Gastrocnemius medialis (tissue), 4 donors: Measurements from ENCODE around the gene IFNK. TPM values are rescaled to one million over a fixed set of nuclear protein-coding genes. Genes with fewer than 3 reads are reported as not detected.
A peak's percentile ranks its signal among the peaks of the same experiment; 100 is the strongest.

ENCODE experiments used
- ATAC-seq, 2 donors: fragments of 150-250 bp; one replicate each; pipeline ENCODE4 v1.9.1; 2016
- DNase-seq, 2 donors: peaks; one replicate each; pipeline ENCODE4 v3.0.0-alpha.2; 2019
- H3K27ac ChIP-seq, 4 donors: fragments of 200-600 bp; sonication (generic); 1 replicate in 1 of 4; 2 replicates in 3 of 4; pipeline ENCODE4 v1.5.1; 2016 to 2018; ENCODE audit warnings: mild to moderate bottlenecking in 2 of 4, moderate library complexity in 1 of 4
- H3K27me3 ChIP-seq, 3 donors: fragments of 200-600 bp; sonication (generic) in 2 of 3; 1 replicate in 1 of 3; 2 replicates in 2 of 3; pipeline versions ENCODE4 v1.5.1 to v1.6.0; 2016 to 2019; ENCODE audit warnings: mild to moderate bottlenecking in 1 of 3, moderate library complexity in 1 of 3
- H3K36me3 ChIP-seq, 2 donors: fragments of 200-600 bp; sonication (generic) in 1 of 2; one replicate each; pipeline ENCODE4 v1.5.1; 2017 to 2018
- H3K4me1 ChIP-seq, 2 donors: fragments of 200-600 bp; sonication (generic) in 1 of 2; one replicate each; pipeline ENCODE4 v1.5.1; 2016 to 2017; ENCODE audit warnings: mild to moderate bottlenecking in 2 of 2
- H3K4me3 ChIP-seq, 4 donors: fragments of 200-600 bp; sonication (generic) in 3 of 4; 1 replicate in 1 of 4; 2 replicates in 3 of 4; pipeline ENCODE4 v1.5.1; 2016 to 2019; ENCODE audit warnings: mild to moderate bottlenecking in 2 of 4
- H3K9me3 ChIP-seq, 3 donors: fragments of 200-600 bp; sonication (generic) in 2 of 3; 1 replicate in 1 of 3; 2 replicates in 2 of 3; pipeline ENCODE4 v1.5.1; 2016 to 2019
- POLR2A ChIP-seq, 2 donors: fragments of 450-650 bp; IDR thresholded peaks; one replicate each; pipeline ENCODE4 v1.6.1; 2017; ENCODE audit warnings: antibody characterized with exemption in 2 of 2, mild to moderate bottlenecking in 2 of 2, moderate library complexity in 2 of 2
- in situ Hi-C, 4 donors: fragments of 200-750 bp; cut with MboI; loops; one replicate each; pipeline versions ENCODE4 v1.15.0 to v1.8.0; 2017; ENCODE audit warnings: low sequenced_read_pairs in 4 of 4
- intact Hi-C: fragments of 100-400 bp; cut with DNase I; formaldehyde crosslinking; loops from one replicate; pipeline ENCODE4 v1.15.1; 2023; ENCODE audit warnings: low total_unique reads
- total RNA-seq, 4 donors: library from RNA; depleted of rRNA; stranded (reverse); fragments of >200 nt; gene quantifications; one replicate each; pipeline versions ENCODE4 v1.1.0 to v1.2.3, GENCODE V29; 2016
- TF ChIP-seq, protein P1 (sequence below), 5 experiments: fragments of 450-650 bp in 3 of 5; fragments of 200-600 bp in 2 of 5; sonication (generic) in 2 of 5; IDR thresholded peaks in 4 of 5; conservative IDR thresholded peaks in 1 of 5; 1 replicate in 4 of 5; 2 replicates in 1 of 5; pipeline ENCODE4 v1.5.1; 2016 to 2019; ENCODE audit warnings: antibody characterized with exemption in 5 of 5, mild to moderate bottlenecking in 3 of 5, moderate library complexity in 3 of 5

The IFNK gene
- total RNA-seq, 4 donors from 2014 or later: not detected

DNA sequence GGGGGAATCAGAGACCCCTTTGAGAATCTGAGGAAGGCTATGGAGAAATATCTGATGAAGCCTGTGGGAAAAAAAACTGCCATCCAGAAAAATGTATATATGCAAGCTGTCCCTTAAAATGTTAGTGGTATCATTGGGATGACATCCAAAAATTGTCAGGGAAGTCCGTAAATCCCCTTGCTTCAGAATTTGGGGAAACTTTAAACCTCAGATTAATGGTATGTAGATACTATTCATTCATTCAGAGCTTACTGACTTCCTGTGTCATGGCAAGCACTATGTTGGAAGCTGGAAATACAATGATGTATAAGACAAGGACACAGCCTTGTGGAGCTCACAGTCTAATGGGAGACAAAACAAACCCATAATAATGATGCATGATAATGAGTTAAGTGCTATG lies 16.4 kb downstream of the IFNK start:
- Histone ChIP-seq H3K9me3 (no peaks in the 10 kb centered on the region), H3K36me3 (no peaks in the 10 kb centered on the region), H3K4me1 (peaks cover 59 to 70% of the 10 kb centered on the region in 2 donors), H3K27me3 (no peaks in the 10 kb centered on the region), H3K27ac (peak overlapping the region; percentile 86 to 92 (median 90)), H3K4me3 (no peak overlapping the region)
- no peak for ATAC-seq
- intact Hi-C loops: loop anchor here (10.0 kb wide), 1 partner anchor 506 kb away; no protein-coding TSS in a partner anchor
- in situ Hi-C loops: loop anchor here in 1 of 4 donors (10.0 kb wide), 1 partner anchor 166 kb away; no protein-coding TSS in a partner anchor
- DNase-seq: no peak
- TF ChIP-seq POLR2A (IDR thresholded peaks at IDR 0.05): no peak
- TF ChIP-seq, protein P1, sequence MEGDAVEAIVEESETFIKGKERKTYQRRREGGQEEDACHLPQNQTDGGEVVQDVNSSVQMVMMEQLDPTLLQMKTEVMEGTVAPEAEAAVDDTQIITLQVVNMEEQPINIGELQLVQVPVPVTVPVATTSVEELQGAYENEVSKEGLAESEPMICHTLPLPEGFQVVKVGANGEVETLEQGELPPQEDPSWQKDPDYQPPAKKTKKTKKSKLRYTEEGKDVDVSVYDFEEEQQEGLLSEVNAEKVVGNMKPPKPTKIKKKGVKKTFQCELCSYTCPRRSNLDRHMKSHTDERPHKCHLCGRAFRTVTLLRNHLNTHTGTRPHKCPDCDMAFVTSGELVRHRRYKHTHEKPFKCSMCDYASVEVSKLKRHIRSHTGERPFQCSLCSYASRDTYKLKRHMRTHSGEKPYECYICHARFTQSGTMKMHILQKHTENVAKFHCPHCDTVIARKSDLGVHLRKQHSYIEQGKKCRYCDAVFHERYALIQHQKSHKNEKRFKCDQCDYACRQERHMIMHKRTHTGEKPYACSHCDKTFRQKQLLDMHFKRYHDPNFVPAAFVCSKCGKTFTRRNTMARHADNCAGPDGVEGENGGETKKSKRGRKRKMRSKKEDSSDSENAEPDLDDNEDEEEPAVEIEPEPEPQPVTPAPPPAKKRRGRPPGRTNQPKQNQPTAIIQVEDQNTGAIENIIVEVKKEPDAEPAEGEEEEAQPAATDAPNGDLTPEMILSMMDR (IDR thresholded peaks at IDR 0.05 in 4 of 5, conservative IDR thresholded peaks at IDR 0.05 in 1 of 5): no peak

DNA sequence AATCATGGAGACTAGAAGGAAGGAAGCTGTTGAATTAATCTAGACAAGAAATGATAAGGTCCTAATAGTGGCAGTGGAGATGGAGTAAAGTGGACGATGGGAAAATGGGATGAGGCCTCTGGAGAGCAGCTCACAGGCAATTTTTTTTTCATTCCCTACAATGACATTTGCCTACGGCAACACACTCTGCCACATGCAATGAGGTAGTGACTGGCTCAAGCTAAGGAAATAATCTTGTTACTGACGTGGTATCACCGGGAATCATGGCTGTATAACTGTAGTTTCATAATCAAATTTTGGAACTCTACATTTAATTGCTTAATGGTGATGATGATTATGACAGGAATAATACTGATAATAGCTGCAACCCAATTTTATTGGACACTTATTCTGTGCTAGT lies 17.6 kb downstream of the IFNK start:
- H3K4me1 ChIP-seq: peaks cover 61 to 63% of the 10 kb centered on the region in 2 donors
- peak overlapping the region; percentile 86 to 92 (median 90) for H3K27ac ChIP-seq
- in situ Hi-C loops: loop anchor here in 1 of 4 donors (10.0 kb wide), 1 partner anchor 167 kb away; no protein-coding TSS in a partner anchor
- TF ChIP-seq, protein P1 (IDR thresholded peaks at IDR 0.05 in 4 of 5, conservative IDR thresholded peaks at IDR 0.05 in 1 of 5): no peak
- no peak overlapping the region for H3K4me3 ChIP-seq
- DNase-seq (no peak), ATAC-seq (no peak)
- no peaks in the 10 kb centered on the region for H3K27me3 ChIP-seq
- H3K9me3 ChIP-seq: no peaks in the 10 kb centered on the region
- H3K36me3 ChIP-seq: no peaks in the 10 kb centered on the region
- intact Hi-C loops: loop anchor here (10.0 kb wide), 1 partner anchor 507 kb away; no protein-coding TSS in a partner anchor

DNA sequence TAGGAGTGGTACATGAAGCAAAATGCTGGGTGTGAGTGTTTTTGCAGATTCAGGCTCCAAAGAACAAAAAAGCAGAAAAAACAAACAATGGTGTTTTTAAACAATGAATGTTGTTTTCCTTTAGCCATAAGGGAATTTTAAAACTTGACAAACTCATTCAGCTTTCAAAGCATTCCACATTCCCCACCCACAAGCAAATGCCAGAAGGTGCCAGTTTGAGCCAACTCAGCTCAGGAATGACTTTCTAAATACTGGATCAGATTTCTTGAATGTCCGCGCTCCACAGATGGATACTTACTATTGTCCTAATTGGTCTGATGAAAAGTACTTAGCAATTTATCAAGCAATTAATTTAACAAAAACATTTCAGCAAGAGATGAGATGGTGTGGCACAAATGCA lies 18.4 kb downstream of the IFNK start:
- Histone ChIP-seq H3K4me1 (peaks cover 63 to 67% of the 10 kb centered on the region in 2 donors), H3K4me3 (no peak overlapping the region), H3K27me3 (no peaks in the 10 kb centered on the region), H3K36me3 (no peaks in the 10 kb centered on the region), H3K9me3 (no peaks in the 10 kb centered on the region), H3K27ac (peak overlapping the region; percentile 86 to 92 (median 90))
- intact Hi-C loops (loop anchor here (10.0 kb wide), 1 partner anchor 508 kb away; no protein-coding TSS in a partner anchor), in situ Hi-C loops (loop anchor here in 1 of 4 donors (10.0 kb wide), 1 partner anchor 168 kb away; no protein-coding TSS in a partner anchor)
- TF ChIP-seq, protein P1 (IDR thresholded peaks at IDR 0.05 in 4 of 5, conservative IDR thresholded peaks at IDR 0.05 in 1 of 5): no peak
- no peak for TF ChIP-seq POLR2A (IDR thresholded peaks at IDR 0.05)
- no peak for ATAC-seq
- no peak for DNase-seq

DNA sequence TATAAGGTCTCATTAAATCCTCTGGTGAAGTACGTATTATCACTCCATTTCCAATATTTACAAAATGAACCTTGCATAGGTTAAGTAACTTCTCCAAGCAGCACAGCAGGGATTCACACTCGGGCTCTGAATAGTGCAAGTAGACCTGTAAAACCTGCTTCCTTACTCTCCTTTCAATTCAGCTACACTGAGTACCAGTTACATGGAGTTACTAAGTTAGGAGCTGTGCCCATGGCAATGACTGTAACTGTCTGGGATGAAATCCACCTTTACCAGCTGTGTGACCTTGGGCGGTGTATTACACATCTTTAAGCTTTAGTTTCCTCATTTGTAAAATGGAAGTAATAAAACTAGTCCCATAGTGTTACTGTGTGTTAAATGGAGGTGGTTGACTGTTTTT lies 21.4 kb downstream of the IFNK start:
- peak; percentile 88 to 89 for ATAC-seq
- Histone ChIP-seq H3K9me3 (no peaks in the 10 kb centered on the region), H3K27me3 (no peaks in the 10 kb centered on the region), H3K4me3 (no peak overlapping the region), H3K4me1 (peaks cover 40 to 50% of the 10 kb centered on the region in 2 donors), H3K27ac (peak overlapping the region; percentile 20 to 86 (median 84)), H3K36me3 (peaks cover 0 to 13% of the 10 kb centered on the region in 2 donors)
- intact Hi-C loops: loop anchor here (5.0 to 10.0 kb wide), 2 partner anchors 511 to 598 kb away; partner anchors contain the start of gene PLAA
- peak in 1 of 2 donors; percentile 71 for TF ChIP-seq POLR2A (IDR thresholded peaks at IDR 0.05)
- TF ChIP-seq, protein P1 (IDR thresholded peaks at IDR 0.05 in 4 of 5, conservative IDR thresholded peaks at IDR 0.05 in 1 of 5): no peak
- peak in 1 of 2 donors; percentile 69 for DNase-seq
- in situ Hi-C loops: loop anchor here in 3 of 4 donors (5.0 to 10.0 kb wide), 2 partner anchors 171 to 213 kb away; no protein-coding TSS in a partner anchor
